Naive thymus-derived CD4-positive, alpha-beta T cell (primary cell): ENCODE data around the gene ZNF559. TPM values are rescaled to one million over a fixed set of nuclear protein-coding genes. Genes with fewer than 3 reads are reported as not detected.

Source experiments
- ATAC-seq: fragments of 150-1000 bp; cut with Tn5 transposase; 2 replicates; pipeline ENCODE4 v1.10.0; 2021; ENCODE audit warnings: mild to moderate bottlenecking, moderate library complexity
- CTCF ChIA-PET: fragments of 350-600 bp; sonication (Branson Sonifier 250); formaldehyde crosslinking; loops from one replicate; lab custom pipeline; 2021; ENCODE audit warnings: antibody characterized with exemption; lab: Charles Lee
- POLR2A ChIA-PET: fragments of 350-600 bp; sonication (Branson Sonifier 250); formaldehyde crosslinking; loops from one replicate; lab custom pipeline; 2021; ENCODE audit warnings: antibody characterized with exemption, inconsistent platforms; lab: Charles Lee
- DNase-seq, 9 donors: peaks; one replicate each; pipeline versions ENCODE4 v3.0.0 to v3.0.0-alpha.2; 2020 to 2022; ENCODE audit warnings: mixed read lengths in 1 of 9
- H3K27ac ChIP-seq: one replicate; pipeline ENCODE4 v1.7.0; 2013; ENCODE audit warnings: mild to moderate bottlenecking, low read depth, low read length, moderate library complexity
- H3K27me3 ChIP-seq, 2 donors: one replicate each; pipeline ENCODE4 v1.7.0; 2013; ENCODE audit warnings: low read length in 2 of 2, mild to moderate bottlenecking in 2 of 2, moderate library complexity in 2 of 2; ENCODE audit not compliant: control insufficient read depth in 2 of 2, insufficient read depth in 2 of 2
- H3K36me3 ChIP-seq, 3 experiments: 1 replicate in 2 of 3; 2 replicates in 1 of 3; pipeline ENCODE4 v1.7.0; 2013; ENCODE audit warnings: low read length in 3 of 3, mild to moderate bottlenecking in 3 of 3, moderate library complexity in 1 of 3; ENCODE audit not compliant: insufficient read depth in 3 of 3, control insufficient read depth in 2 of 3
- H3K4me1 ChIP-seq, 2 donors: one replicate each; pipeline ENCODE4 v1.7.0; 2013; ENCODE audit warnings: low read length in 2 of 2, mild to moderate bottlenecking in 2 of 2, moderate library complexity in 1 of 2; ENCODE audit not compliant: control insufficient read depth in 2 of 2, insufficient read depth in 2 of 2
- H3K4me3 ChIP-seq: 2 replicates; pipeline ENCODE4 v1.7.0; 2013; ENCODE audit warnings: mild to moderate bottlenecking, low read length
- H3K9me3 ChIP-seq, 3 experiments: 1 replicate in 2 of 3; 2 replicates in 1 of 3; pipeline ENCODE4 v1.7.0; 2013; ENCODE audit warnings: low read length in 3 of 3; ENCODE audit not compliant: control insufficient read depth in 2 of 3
- H3K27ac Mint-ChIP-seq, 9 donors: one replicate each; pipeline ENCODE4 v1.8.0; 2020 to 2022; ENCODE audit warnings: mixed read lengths in 9 of 9, mild to moderate bottlenecking in 8 of 9, moderate library complexity in 5 of 9, inconsistent platforms in 2 of 9
- H3K27me3 Mint-ChIP-seq, 5 donors: one replicate each; pipeline ENCODE4 v1.8.0; 2021 to 2022; ENCODE audit warnings: mixed read lengths in 5 of 5, mild to moderate bottlenecking in 1 of 5
- H3K36me3 Mint-ChIP-seq, 5 donors: one replicate each; pipeline ENCODE4 v1.8.0; 2020 to 2022; ENCODE audit warnings: mixed read lengths in 5 of 5, mild to moderate bottlenecking in 3 of 5, inconsistent platforms in 1 of 5
- H3K4me1 Mint-ChIP-seq, 7 donors: one replicate each; pipeline ENCODE4 v1.8.0; 2020 to 2022; ENCODE audit warnings: mixed read lengths in 7 of 7, mild to moderate bottlenecking in 3 of 7, inconsistent platforms in 1 of 7
- H3K4me3 Mint-ChIP-seq, 10 donors: one replicate each; pipeline ENCODE4 v1.8.0; 2020 to 2022; ENCODE audit warnings: mild to moderate bottlenecking in 10 of 10, mixed read lengths in 10 of 10, moderate library complexity in 6 of 10, inconsistent platforms in 2 of 10
- H3K9me3 Mint-ChIP-seq, 11 donors: one replicate each; pipeline ENCODE4 v1.8.0; 2020 to 2022; ENCODE audit warnings: mixed read lengths in 11 of 11, mild to moderate bottlenecking in 4 of 11, inconsistent platforms in 1 of 11, moderate library complexity in 1 of 11
- intact Hi-C, 2 donors: fragments of 100-400 bp; cut with micrococcal nuclease; formaldehyde crosslinking; loops; one replicate each; pipeline ENCODE4 v1.15.1; 2023
- polyA plus RNA-seq, 2 donors: library from polyadenylated mRNA; unstranded; fragments of 300-500 nt; fragmentation: Illumina TruSeq; gene quantifications; one replicate each; pipeline ENCODE4 v1.2.3, GENCODE V29; 2021
- total RNA-seq, 6 experiments: library from RNA in 5 of 6; stranded (reverse) in 5 of 6; gene quantifications; 1 replicate in 5 of 6; 2 replicates in 1 of 6; pipeline ENCODE4 v1.2.3 and lab custom pipeline; 2021 to 2026

ZNF559 gene
- total and polyA plus RNA-seq, 7 experiments from 2014 or later = 9.1 to 58.2 (median 51.1) TPM

GRCh38 chr19:9345005-9345404 is 21.0 kb downstream of the ZNF559 start:
- H3K4me3 ChIP-seq = no peak overlapping the region
- POLR2A ChIA-PET = interaction anchor here (0.6 kb wide), 1 partner anchor 183 kb away, joined by 3 read pairs; no protein-coding TSS in a partner anchor
- H3K27me3 Mint-ChIP-seq = no peaks in the 10 kb centered on the region
- no peak for ATAC-seq
- no peak for DNase-seq
- H3K27ac Mint-ChIP-seq = no peak overlapping the region
- no peak overlapping the region for H3K4me3 Mint-ChIP-seq
- H3K36me3 ChIP-seq = peaks cover 8 to 49% (median 24%) of the 10 kb centered on the region in 3 experiments
- intact Hi-C loops = no loop called here
- H3K9me3 ChIP-seq = peaks cover 14 to 89% (median 45%) of the 10 kb centered on the region in 3 experiments
- no peaks in the 10 kb centered on the region for H3K27me3 ChIP-seq
- H3K27ac ChIP-seq = no peak overlapping the region
- H3K4me1 Mint-ChIP-seq = no peaks in the 10 kb centered on the region
- peaks cover 11 to 99% (median 77%) of the 10 kb centered on the region in 11 donors for H3K9me3 Mint-ChIP-seq
- H3K36me3 Mint-ChIP-seq = peaks cover 25 to 84% (median 64%) of the 10 kb centered on the region in 5 donors
- CTCF ChIA-PET = no interaction called here
- no peaks in the 10 kb centered on the region for H3K4me1 ChIP-seq

GRCh38 chr19:9348253-9348652 is 24.3 kb downstream of the ZNF559 start:
- intact Hi-C loops = no loop called here
- ChIA-PET POLR2A (no interaction called here), CTCF (no interaction called here)
- Histone ChIP-seq H3K9me3 (peaks cover 7 to 82% (median 22%) of the 10 kb centered on the region in 3 experiments), H3K4me1 (no peaks in the 10 kb centered on the region), H3K27me3 (no peaks in the 10 kb centered on the region), H3K36me3 (peaks cover 0 to 16% (median 0%) of the 10 kb centered on the region in 3 experiments), H3K4me3 (no peak overlapping the region), H3K27ac (no peak overlapping the region)
- Mint-ChIP-seq H3K4me1 (no peaks in the 10 kb centered on the region), H3K4me3 (no peak overlapping the region), H3K9me3 (peaks cover 10 to 99% (median 68%) of the 10 kb centered on the region in 11 donors), H3K27me3 (no peaks in the 10 kb centered on the region), H3K27ac (no peak overlapping the region), H3K36me3 (peaks cover 12 to 77% (median 45%) of the 10 kb centered on the region in 5 donors)
- ATAC-seq (no peak), DNase-seq (no peak)

GRCh38 chr19:9348671-9349070 is 24.7 kb downstream of the ZNF559 start:
- no peaks in the 10 kb centered on the region for H3K27me3 ChIP-seq
- DNase-seq (no peak), ATAC-seq (no peak)
- H3K27ac Mint-ChIP-seq = no peak overlapping the region
- no peak overlapping the region for H3K4me3 ChIP-seq
- H3K9me3 Mint-ChIP-seq = peaks cover 8 to 99% (median 64%) of the 10 kb centered on the region in 11 donors
- intact Hi-C loops = no loop called here
- no peak overlapping the region for H3K4me3 Mint-ChIP-seq
- no peaks in the 10 kb centered on the region for H3K4me1 ChIP-seq
- POLR2A ChIA-PET = no interaction called here
- no peaks in the 10 kb centered on the region for H3K27me3 Mint-ChIP-seq
- peaks cover 8 to 73% (median 41%) of the 10 kb centered on the region in 5 donors for H3K36me3 Mint-ChIP-seq
- H3K9me3 ChIP-seq = peaks cover 3 to 81% (median 18%) of the 10 kb centered on the region in 3 experiments
- CTCF ChIA-PET = no interaction called here
- peaks cover 0 to 12% (median 0%) of the 10 kb centered on the region in 3 experiments for H3K36me3 ChIP-seq
- H3K4me1 Mint-ChIP-seq = no peaks in the 10 kb centered on the region
- no peak overlapping the region for H3K27ac ChIP-seq

- Mint-ChIP-seq H3K4me3 (no peak overlapping the region), H3K4me1 (no peaks in the 10 kb centered on the region), H3K9me3 (peaks cover 0 to 96% (median 64%) of the 10 kb centered on the region in 11 donors), H3K27ac (no peak overlapping the region), H3K27me3 (no peaks in the 10 kb centered on the region), H3K36me3 (peaks cover 3 to 57% (median 30%) of the 10 kb centered on the region in 5 donors)
- peaks cover 3 to 81% (median 12%) of the 10 kb centered on the region in 3 experiments for H3K9me3 ChIP-seq
- CTCF ChIA-PET = no interaction called here
- H3K27me3 ChIP-seq = no peaks in the 10 kb centered on the region
- ATAC-seq = no peak
- no peaks in the 10 kb centered on the region for H3K4me1 ChIP-seq
- no peaks in the 10 kb centered on the region for H3K36me3 ChIP-seq
- H3K4me3 ChIP-seq = no peak overlapping the region
- DNase-seq = no peak
- POLR2A ChIA-PET = interaction anchor here (0.7 kb wide), 1 partner anchor 20 kb away, joined by 3 read pairs; no protein-coding TSS in a partner anchor
- H3K27ac ChIP-seq = no peak overlapping the region
- intact Hi-C loops = no loop called here
These were observed 28.5 kb downstream of the ZNF559 start for GRCh38 chr19:9352505-9352904.

- Histone ChIP-seq H3K4me1 (no peaks in the 10 kb centered on the region), H3K4me3 (no peak overlapping the region), H3K9me3 (peaks cover 3 to 82% (median 9%) of the 10 kb centered on the region in 3 experiments), H3K36me3 (no peaks in the 10 kb centered on the region), H3K27me3 (no peaks in the 10 kb centered on the region), H3K27ac (no peak overlapping the region)
- Mint-ChIP-seq H3K27me3 (no peaks in the 10 kb centered on the region), H3K36me3 (peaks cover 3 to 60% (median 34%) of the 10 kb centered on the region in 5 donors), H3K4me1 (no peaks in the 10 kb centered on the region), H3K9me3 (peaks cover 0 to 96% (median 66%) of the 10 kb centered on the region in 11 donors), H3K27ac (no peak overlapping the region), H3K4me3 (no peak overlapping the region)
- ChIA-PET CTCF (no interaction called here), POLR2A (no interaction called here)
- intact Hi-C loops = no loop called here
- DNase-seq (no peak), ATAC-seq (no peak)
These were observed 29.0 kb downstream of the ZNF559 start for GRCh38 chr19:9353011-9353410.

- H3K36me3 ChIP-seq = no peaks in the 10 kb centered on the region
- Mint-ChIP-seq H3K9me3 (peaks cover 3 to 96% (median 63%) of the 10 kb centered on the region in 11 donors), H3K4me3 (no peak overlapping the region), H3K4me1 (no peaks in the 10 kb centered on the region), H3K27me3 (no peaks in the 10 kb centered on the region), H3K27ac (no peak overlapping the region), H3K36me3 (peaks cover 3 to 52% (median 37%) of the 10 kb centered on the region in 5 donors)
- POLR2A ChIA-PET = no interaction called here
- no peak for DNase-seq
- H3K4me3 ChIP-seq = no peak overlapping the region
- no peaks in the 10 kb centered on the region for H3K4me1 ChIP-seq
- H3K27me3 ChIP-seq = no peaks in the 10 kb centered on the region
- intact Hi-C loops = no loop called here
- ATAC-seq = no peak
- peaks cover 3 to 78% (median 4%) of the 10 kb centered on the region in 3 experiments for H3K9me3 ChIP-seq
- CTCF ChIA-PET = no interaction called here
- H3K27ac ChIP-seq = no peak overlapping the region
These were observed 30.7 kb downstream of the ZNF559 start for GRCh38 chr19:9354651-9355050.

- no peaks in the 10 kb centered on the region for H3K36me3 ChIP-seq
- Mint-ChIP-seq H3K4me1 (peaks cover 0 to 12% (median 4%) of the 10 kb centered on the region in 7 donors), H3K4me3 (peak within 1 kb of the TSS in 6 of 10 donors; percentile 6 to 58 (median 38)), H3K27me3 (peaks cover 0 to 14% (median 9%) of the 10 kb centered on the region in 5 donors), H3K9me3 (peaks cover 16 to 97% (median 57%) of the 10 kb centered on the region in 11 donors), H3K36me3 (peaks cover 14 to 49% (median 43%) of the 10 kb centered on the region in 5 donors), H3K27ac (no peak within 1 kb of the TSS)
- ChIA-PET CTCF (no interaction called here), POLR2A (no interaction called here)
- peaks cover 0 to 70% (median 7%) of the 10 kb centered on the region in 3 experiments for H3K9me3 ChIP-seq
- DNase-seq = no peak
- peaks cover 0 to 5% of the 10 kb centered on the region in 2 donors for H3K27me3 ChIP-seq
- ATAC-seq = no peak
- intact Hi-C loops = no loop called here
- H3K4me3 ChIP-seq = no peak within 1 kb of the TSS
- no peaks in the 10 kb centered on the region for H3K4me1 ChIP-seq
- H3K27ac ChIP-seq = no peak within 1 kb of the TSS
These were observed 38.9 kb downstream of the ZNF559 start, which contains the start of gene ZNF177 for GRCh38 chr19:9362905-9363304. Gene ZNF177 (plus strand): TSS chr19:9363013. CDS start chr19:9378312, 15,299 bp downstream.
